ENCODE data around the gene RNF213.

RNF213 gene

DNA sequence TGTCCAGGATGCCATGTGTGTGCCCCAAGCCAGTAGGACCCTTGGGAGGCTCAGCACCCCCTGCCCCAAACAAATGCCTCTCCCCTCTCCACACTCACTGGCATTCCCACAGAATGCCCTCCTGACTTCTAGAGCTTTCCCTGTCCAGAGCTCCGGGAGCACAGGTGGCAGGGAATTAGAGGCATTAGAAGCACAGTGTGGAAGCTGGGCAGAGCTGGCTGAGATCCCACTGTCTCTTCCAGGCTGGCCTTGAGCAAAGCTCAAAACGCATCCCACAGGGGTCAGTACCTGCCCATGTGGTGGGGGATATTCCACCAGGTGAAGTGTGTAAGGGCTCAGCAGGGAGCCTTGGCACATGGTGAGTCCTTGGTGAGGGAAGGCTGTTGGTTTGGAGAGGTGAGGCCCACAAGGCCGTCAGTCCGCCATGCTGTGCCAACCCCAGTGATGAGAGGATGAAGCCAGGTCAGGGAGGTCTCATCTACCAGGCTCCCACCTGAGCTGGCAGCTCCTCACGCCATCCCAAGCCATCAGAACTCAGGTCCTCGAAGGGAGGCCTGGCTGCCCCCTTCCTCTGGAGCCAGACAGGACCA lies 172.4 kb downstream of the RNF213 start:
- H3K4me1 ChIP-seq (ENCODE audit: control insufficient read depth, insufficient read depth, low read length): no peaks in the 10 kb centered on the region
- H3K9ac ChIP-seq (ENCODE audit: low read length): no peak overlapping the region
- no peak overlapping the region for H3K4me3 ChIP-seq (ENCODE audit: low read length)
- no peaks in the 10 kb centered on the region for H3K27me3 ChIP-seq (ENCODE audit: control insufficient read depth, insufficient read depth, low read length)
- H3K27ac ChIP-seq (ENCODE audit: low read depth, low read length): no peak overlapping the region
- peaks cover 4% of the 10 kb centered on the region for H3K36me3 ChIP-seq (ENCODE audit: control insufficient read depth, insufficient read depth, low read length)

DNA sequence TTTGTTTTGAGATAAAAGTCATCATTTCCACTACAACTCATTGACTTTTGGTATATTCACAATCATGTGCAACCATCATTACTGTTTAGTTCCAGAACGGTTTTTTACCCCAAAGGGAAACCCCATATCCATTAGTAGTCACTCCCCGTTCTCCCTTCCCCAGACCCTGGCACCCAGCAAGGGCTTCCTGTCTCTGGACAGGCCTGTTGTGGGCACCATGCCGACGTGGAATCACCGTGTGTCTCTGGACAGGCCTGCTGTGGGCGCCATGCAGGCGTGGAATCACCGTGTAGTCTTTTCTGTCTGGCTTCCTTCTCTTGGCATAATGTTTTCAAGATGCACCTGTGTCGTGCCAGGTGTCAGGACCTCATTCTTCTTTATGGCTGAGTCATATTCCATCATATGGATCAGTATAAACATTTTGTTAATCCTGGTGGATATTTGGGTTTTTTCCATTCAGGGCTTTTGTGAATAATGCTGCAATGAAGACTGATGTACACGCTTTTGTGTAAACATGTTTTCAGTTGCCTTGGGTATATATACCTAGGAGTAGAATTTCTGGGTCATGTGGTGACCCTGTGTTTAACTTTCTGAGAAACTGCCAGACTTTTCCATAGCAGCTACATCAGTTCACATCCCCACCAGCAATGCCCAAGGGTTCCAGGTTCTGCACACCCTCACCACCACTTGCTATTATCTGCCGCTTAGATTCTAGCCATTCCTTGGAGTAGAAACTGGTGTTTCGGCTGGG lies 173.4 kb downstream of the RNF213 start:
- no peak overlapping the region for H3K9ac ChIP-seq (ENCODE audit: low read length)
- H3K36me3 ChIP-seq (ENCODE audit: control insufficient read depth, insufficient read depth, low read length): peaks cover under 1% of the 10 kb centered on the region
- H3K4me3 ChIP-seq (ENCODE audit: low read length): no peak overlapping the region
- no peaks in the 10 kb centered on the region for H3K27me3 ChIP-seq (ENCODE audit: control insufficient read depth, insufficient read depth, low read length)
- H3K27ac ChIP-seq (ENCODE audit: low read depth, low read length): no peak overlapping the region
- no peaks in the 10 kb centered on the region for H3K4me1 ChIP-seq (ENCODE audit: control insufficient read depth, insufficient read depth, low read length)

- no peaks in the 10 kb centered on the region for H3K4me1 ChIP-seq (ENCODE audit: control insufficient read depth, insufficient read depth, low read length)
- H3K27ac ChIP-seq (ENCODE audit: low read depth, low read length): no peak overlapping the region
- no peaks in the 10 kb centered on the region for H3K27me3 ChIP-seq (ENCODE audit: control insufficient read depth, insufficient read depth, low read length)
- H3K4me3 ChIP-seq (ENCODE audit: low read length): no peak overlapping the region
- no peak overlapping the region for H3K9ac ChIP-seq (ENCODE audit: low read length)
- no peaks in the 10 kb centered on the region for H3K36me3 ChIP-seq (ENCODE audit: control insufficient read depth, insufficient read depth, low read length)
Measured at GRCh38 chr17:80437532-80437931, 176.9 kb downstream of the RNF213 start.

- Histone ChIP-seq H3K4me1 (ENCODE audit: control insufficient read depth, insufficient read depth, low read length) (no peaks in the 10 kb centered on the region), H3K27ac (ENCODE audit: low read depth, low read length) (no peak overlapping the region), H3K4me3 (ENCODE audit: low read length) (no peak overlapping the region), H3K27me3 (ENCODE audit: control insufficient read depth, insufficient read depth, low read length) (no peaks in the 10 kb centered on the region), H3K36me3 (ENCODE audit: control insufficient read depth, insufficient read depth, low read length) (no peaks in the 10 kb centered on the region), H3K9ac (ENCODE audit: low read length) (no peak overlapping the region)
Measured at GRCh38 chr17:80438806-80439205, 178.2 kb downstream of the RNF213 start.

DNA sequence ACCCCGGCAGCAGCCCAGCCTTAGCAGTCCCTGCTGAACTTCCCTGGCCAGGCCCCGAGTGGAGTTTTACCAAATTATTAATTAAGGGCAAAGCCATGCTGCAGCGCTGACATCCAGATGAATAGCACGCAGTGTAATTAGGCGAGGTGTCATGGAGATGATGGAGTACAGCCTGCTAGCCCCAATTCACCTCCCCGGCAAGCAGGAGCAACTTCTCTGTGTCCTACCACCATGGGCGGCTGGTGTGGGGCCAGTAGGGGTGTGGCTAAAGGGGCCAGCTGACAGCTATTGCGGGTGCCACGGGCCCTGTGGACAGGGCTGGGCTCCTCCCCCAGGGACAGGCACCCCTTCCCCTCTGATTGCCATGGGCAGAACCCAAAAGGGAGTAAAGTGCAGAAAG lies 178.8 kb downstream of the RNF213 start:
- no peaks in the 10 kb centered on the region for H3K4me1 ChIP-seq (ENCODE audit: control insufficient read depth, insufficient read depth, low read length)
- no peak overlapping the region for H3K4me3 ChIP-seq (ENCODE audit: low read length)
- no peaks in the 10 kb centered on the region for H3K36me3 ChIP-seq (ENCODE audit: control insufficient read depth, insufficient read depth, low read length)
- H3K27me3 ChIP-seq (ENCODE audit: control insufficient read depth, insufficient read depth, low read length): no peaks in the 10 kb centered on the region
- no peak overlapping the region for H3K27ac ChIP-seq (ENCODE audit: low read depth, low read length)
- H3K9ac ChIP-seq (ENCODE audit: low read length): no peak overlapping the region

GRCh38 chr17:80441133-80441578 lies 180.5 kb downstream of the RNF213 start:
- Histone ChIP-seq H3K4me3 (ENCODE audit: low read length) (no peak overlapping the region), H3K4me1 (ENCODE audit: control insufficient read depth, insufficient read depth, low read length) (no peaks in the 10 kb centered on the region), H3K27me3 (ENCODE audit: control insufficient read depth, insufficient read depth, low read length) (no peaks in the 10 kb centered on the region), H3K36me3 (ENCODE audit: control insufficient read depth, insufficient read depth, low read length) (no peaks in the 10 kb centered on the region), H3K27ac (ENCODE audit: low read depth, low read length) (no peak overlapping the region), H3K9ac (ENCODE audit: low read length) (no peak overlapping the region)

DNA sequence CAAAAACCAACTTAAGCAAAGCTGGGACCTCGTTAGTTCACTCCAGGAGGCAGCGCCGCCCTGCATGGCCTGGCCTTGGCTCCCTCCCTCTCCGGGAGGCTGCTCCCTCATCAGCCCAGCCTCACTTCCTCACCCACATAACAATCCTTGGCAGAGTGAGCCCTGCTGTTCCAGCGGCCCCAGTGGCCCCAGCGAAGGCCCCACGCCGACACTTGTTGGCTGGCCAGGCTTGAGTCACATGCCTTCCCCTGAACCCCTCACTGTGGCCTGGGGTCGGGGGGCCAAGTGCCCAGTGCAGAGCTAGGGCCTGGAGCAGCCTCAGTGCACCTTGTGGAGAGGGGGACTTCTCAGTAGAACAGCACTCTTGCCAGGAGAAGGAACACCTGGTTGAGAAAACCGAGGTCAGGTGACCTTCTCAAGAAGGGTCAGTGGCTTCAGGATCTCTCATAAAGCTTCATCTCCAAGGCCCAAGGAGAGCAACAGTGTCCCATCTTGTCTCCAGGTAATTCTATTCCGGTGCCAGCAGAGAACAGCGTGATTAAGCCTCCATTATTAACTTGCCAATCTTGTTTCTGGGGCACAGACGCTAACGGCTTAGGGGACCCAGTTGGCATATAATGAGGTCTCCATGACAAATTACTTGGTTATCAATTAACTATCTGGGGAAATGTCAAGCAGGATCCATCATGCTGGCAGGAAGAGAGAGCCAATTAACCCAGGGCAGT lies 181.1 kb downstream of the RNF213 start:
- no peaks in the 10 kb centered on the region for H3K27me3 ChIP-seq (ENCODE audit: control insufficient read depth, insufficient read depth, low read length)
- no peaks in the 10 kb centered on the region for H3K36me3 ChIP-seq (ENCODE audit: control insufficient read depth, insufficient read depth, low read length)
- H3K4me1 ChIP-seq (ENCODE audit: control insufficient read depth, insufficient read depth, low read length): no peaks in the 10 kb centered on the region
- no peak overlapping the region for H3K27ac ChIP-seq (ENCODE audit: low read depth, low read length)
- no peak overlapping the region for H3K9ac ChIP-seq (ENCODE audit: low read length)
- H3K4me3 ChIP-seq (ENCODE audit: low read length): no peak overlapping the region

DNA sequence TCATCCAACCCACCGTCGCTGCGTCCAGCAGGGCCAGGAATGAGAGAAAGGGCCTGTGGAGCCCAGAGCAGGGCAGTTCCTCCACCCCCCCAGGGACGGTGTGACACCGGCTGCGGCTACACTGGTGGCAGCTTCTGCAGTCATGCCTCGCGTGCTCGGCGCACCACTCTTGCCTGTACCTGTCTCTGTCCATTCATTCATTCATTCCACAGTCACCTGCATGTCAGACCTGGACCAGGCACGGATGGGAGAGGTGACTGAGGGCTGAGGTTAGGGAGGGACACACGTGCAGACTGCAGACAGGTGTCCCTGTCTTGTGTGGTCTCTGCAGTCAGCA lies 181.6 kb downstream of the RNF213 start:
- Histone ChIP-seq H3K4me3 (ENCODE audit: low read length) (no peak overlapping the region), H3K4me1 (ENCODE audit: control insufficient read depth, insufficient read depth, low read length) (no peaks in the 10 kb centered on the region), H3K36me3 (ENCODE audit: control insufficient read depth, insufficient read depth, low read length) (no peaks in the 10 kb centered on the region), H3K27ac (ENCODE audit: low read depth, low read length) (no peak overlapping the region), H3K9ac (ENCODE audit: low read length) (no peak overlapping the region), H3K27me3 (ENCODE audit: control insufficient read depth, insufficient read depth, low read length) (no peaks in the 10 kb centered on the region)

DNA sequence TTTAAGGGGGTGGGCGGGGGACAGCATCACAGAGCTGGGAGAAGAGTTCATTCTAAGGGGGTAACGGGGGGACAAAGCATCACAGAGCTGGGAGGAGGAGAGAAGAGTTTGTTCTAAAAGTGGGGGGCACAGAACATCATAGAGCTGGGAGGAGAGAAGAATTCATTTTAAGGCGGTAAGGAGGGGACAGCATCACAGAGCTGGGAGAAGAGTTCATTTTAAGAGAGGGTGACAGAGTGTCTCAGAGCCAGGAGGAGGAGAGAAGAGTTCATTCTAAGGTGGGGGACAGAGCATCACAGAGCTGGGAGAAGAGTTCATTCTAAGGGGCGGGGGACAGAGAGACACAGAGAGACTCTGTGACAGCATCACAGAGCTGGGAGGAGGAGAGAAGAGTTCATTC lies 182.1 kb downstream of the RNF213 start:
- Histone ChIP-seq H3K9ac (ENCODE audit: low read length) (no peak overlapping the region), H3K4me3 (ENCODE audit: low read length) (no peak overlapping the region), H3K36me3 (ENCODE audit: control insufficient read depth, insufficient read depth, low read length) (no peaks in the 10 kb centered on the region), H3K27ac (ENCODE audit: low read depth, low read length) (no peak overlapping the region), H3K4me1 (ENCODE audit: control insufficient read depth, insufficient read depth, low read length) (no peaks in the 10 kb centered on the region), H3K27me3 (ENCODE audit: control insufficient read depth, insufficient read depth, low read length) (no peaks in the 10 kb centered on the region)

DNA sequence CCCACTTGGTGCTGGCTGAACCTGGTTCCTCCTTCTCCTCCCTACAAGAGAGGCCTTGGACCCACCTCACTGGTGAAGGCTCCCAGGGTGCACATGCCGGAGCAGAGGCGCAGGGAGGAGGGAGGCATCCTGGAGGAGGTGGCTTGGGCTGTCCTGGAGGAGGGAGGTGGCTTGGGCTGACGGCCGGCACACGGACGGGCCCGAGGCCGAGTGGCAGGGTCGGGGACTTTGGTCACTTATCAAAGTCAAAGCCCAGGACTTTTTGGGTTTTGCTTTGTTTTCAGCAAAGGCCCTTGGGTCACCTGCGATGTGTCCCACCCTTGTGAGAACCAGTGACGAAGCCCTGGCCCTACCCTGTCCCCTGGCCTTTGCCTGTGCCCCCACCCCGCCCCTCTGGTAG lies 182.8 kb downstream of the RNF213 start:
- Histone ChIP-seq H3K4me1 (ENCODE audit: control insufficient read depth, insufficient read depth, low read length) (no peaks in the 10 kb centered on the region), H3K9ac (ENCODE audit: low read length) (no peak overlapping the region), H3K36me3 (ENCODE audit: control insufficient read depth, insufficient read depth, low read length) (no peaks in the 10 kb centered on the region), H3K27me3 (ENCODE audit: control insufficient read depth, insufficient read depth, low read length) (no peaks in the 10 kb centered on the region), H3K4me3 (ENCODE audit: low read length) (no peak overlapping the region), H3K27ac (ENCODE audit: low read depth, low read length) (no peak overlapping the region)

GRCh38 chr17:80443916-80444643 lies 183.4 kb downstream of the RNF213 start:
- Histone ChIP-seq H3K27me3 (ENCODE audit: control insufficient read depth, insufficient read depth, low read length) (no peaks in the 10 kb centered on the region), H3K4me3 (ENCODE audit: low read length) (no peak overlapping the region), H3K36me3 (ENCODE audit: control insufficient read depth, insufficient read depth, low read length) (no peaks in the 10 kb centered on the region), H3K4me1 (ENCODE audit: control insufficient read depth, insufficient read depth, low read length) (no peaks in the 10 kb centered on the region), H3K9ac (ENCODE audit: low read length) (no peak overlapping the region), H3K27ac (ENCODE audit: low read depth, low read length) (no peak overlapping the region)

DNA sequence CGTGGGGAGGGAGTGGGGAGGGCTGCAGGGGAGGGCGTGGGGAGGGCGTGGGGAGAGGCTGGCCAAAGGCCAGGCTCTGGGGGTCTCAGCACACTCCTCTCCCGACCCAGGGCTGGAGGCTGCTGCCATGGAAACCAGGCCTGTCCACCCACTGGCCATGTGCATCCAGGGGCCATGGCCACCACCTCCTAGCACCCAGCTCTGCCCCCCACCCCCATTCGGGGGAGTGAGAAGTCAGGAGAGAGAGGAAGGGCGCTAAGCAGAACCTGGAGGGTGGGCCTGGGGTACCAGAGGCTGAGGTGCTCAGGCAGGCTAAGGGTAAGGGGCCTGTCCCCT lies 184.0 kb downstream of the RNF213 start:
- no peaks in the 10 kb centered on the region for H3K27me3 ChIP-seq (ENCODE audit: control insufficient read depth, insufficient read depth, low read length)
- no peak overlapping the region for H3K4me3 ChIP-seq (ENCODE audit: low read length)
- no peak overlapping the region for H3K27ac ChIP-seq (ENCODE audit: low read depth, low read length)
- no peak overlapping the region for H3K9ac ChIP-seq (ENCODE audit: low read length)
- H3K36me3 ChIP-seq (ENCODE audit: control insufficient read depth, insufficient read depth, low read length): no peaks in the 10 kb centered on the region
- H3K4me1 ChIP-seq (ENCODE audit: control insufficient read depth, insufficient read depth, low read length): no peaks in the 10 kb centered on the region

Data from rectal smooth muscle tissue (tissue), 1 donor.